Right lobe of liver (tissue), 4 donors: ENCODE measurements around the gene KL.

Experiments used
- POLR2A ChIP-seq: fragments of 450-650 bp; IDR thresholded peaks from one replicate; pipeline ENCODE4 v1.6.1; 2017; ENCODE audit warnings: antibody characterized with exemption, mild to moderate bottlenecking
- TF ChIP-seq, protein P1 (sequence below), 4 donors: fragments of 200-600 bp in 3 of 4; fragments of 450-650 bp in 1 of 4; IDR thresholded peaks; one replicate each; pipeline versions ENCODE4 v1.5.1 to v1.8.0; 2016 to 2022; ENCODE audit warnings: antibody characterized with exemption in 4 of 4, mild to moderate bottlenecking in 2 of 4
- donor health status: DM: no; HTN: no; CAD: no.
- donor health status: DM: no; HTN: no; CAD: no.
- donor health status: DM: no; HTN: yes; CAD: no.

GRCh38 chr13:32989290-32989667 lies 26.9 kb upstream of the KL start:
- TF ChIP-seq, protein P1, sequence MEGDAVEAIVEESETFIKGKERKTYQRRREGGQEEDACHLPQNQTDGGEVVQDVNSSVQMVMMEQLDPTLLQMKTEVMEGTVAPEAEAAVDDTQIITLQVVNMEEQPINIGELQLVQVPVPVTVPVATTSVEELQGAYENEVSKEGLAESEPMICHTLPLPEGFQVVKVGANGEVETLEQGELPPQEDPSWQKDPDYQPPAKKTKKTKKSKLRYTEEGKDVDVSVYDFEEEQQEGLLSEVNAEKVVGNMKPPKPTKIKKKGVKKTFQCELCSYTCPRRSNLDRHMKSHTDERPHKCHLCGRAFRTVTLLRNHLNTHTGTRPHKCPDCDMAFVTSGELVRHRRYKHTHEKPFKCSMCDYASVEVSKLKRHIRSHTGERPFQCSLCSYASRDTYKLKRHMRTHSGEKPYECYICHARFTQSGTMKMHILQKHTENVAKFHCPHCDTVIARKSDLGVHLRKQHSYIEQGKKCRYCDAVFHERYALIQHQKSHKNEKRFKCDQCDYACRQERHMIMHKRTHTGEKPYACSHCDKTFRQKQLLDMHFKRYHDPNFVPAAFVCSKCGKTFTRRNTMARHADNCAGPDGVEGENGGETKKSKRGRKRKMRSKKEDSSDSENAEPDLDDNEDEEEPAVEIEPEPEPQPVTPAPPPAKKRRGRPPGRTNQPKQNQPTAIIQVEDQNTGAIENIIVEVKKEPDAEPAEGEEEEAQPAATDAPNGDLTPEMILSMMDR (IDR thresholded peaks at IDR 0.05): no peak
- TF ChIP-seq POLR2A: no peak
